Osteocyte (in vitro differentiated cells): Measurements from ENCODE around the gene NAXE. TPM values are rescaled to one million over a fixed set of nuclear protein-coding genes. Genes with fewer than 3 reads are reported as not detected.
"Not testable (repeated sequence)": the region's sequence is repeated elsewhere in the genome, so short reads cannot be mapped to it uniquely, and the experiment has no call there.

Experiments
- DNase-seq: peaks from one replicate; pipeline ENCODE4 v3.0.0; 2021; ENCODE audit warnings: mixed read lengths; ENCODE audit not compliant: unreplicated experiment; ENCODE audit errors: extremely low spot score
- H3K27ac Mint-ChIP-seq: one replicate; pipeline ENCODE4 v1.8.0; 2021; ENCODE audit warnings: mild to moderate bottlenecking, mixed read lengths; ENCODE audit not compliant: unreplicated experiment
- H3K27me3 Mint-ChIP-seq: one replicate; pipeline ENCODE4 v1.8.0; 2021; ENCODE audit warnings: mixed read lengths; ENCODE audit not compliant: unreplicated experiment
- H3K36me3 Mint-ChIP-seq: one replicate; pipeline ENCODE4 v1.8.0; 2021; ENCODE audit warnings: mixed read lengths; ENCODE audit not compliant: unreplicated experiment
- H3K4me1 Mint-ChIP-seq: one replicate; pipeline ENCODE4 v1.8.0; 2021; ENCODE audit warnings: mixed read lengths; ENCODE audit not compliant: unreplicated experiment
- H3K4me3 Mint-ChIP-seq: one replicate; pipeline ENCODE4 v1.8.0; 2021; ENCODE audit warnings: mild to moderate bottlenecking, moderate library complexity, mixed read lengths; ENCODE audit not compliant: unreplicated experiment
- H3K9me3 Mint-ChIP-seq: one replicate; pipeline ENCODE4 v1.8.0; 2021; ENCODE audit warnings: mixed read lengths; ENCODE audit not compliant: unreplicated experiment
- CTCF ChIP-seq: fragments of 200-600 bp; sonication (generic); IDR thresholded peaks from 2 replicates; pipeline ENCODE4 v1.5.0; 2021; ENCODE audit warnings: antibody characterized with exemption, mild to moderate bottlenecking, moderate library complexity
- total RNA-seq: library from RNA; stranded (reverse); gene quantifications from 2 replicates; pipeline ENCODE4 v1.2.1, GENCODE V29; 2021

The NAXE gene
- total RNA-seq, 1 donor from 2014 or later, result 59.2 TPM

- H3K27ac Mint-ChIP-seq, result no peak overlapping the region
- no peak for DNase-seq
- H3K9me3 Mint-ChIP-seq, result no peaks in the 10 kb centered on the region
- H3K36me3 Mint-ChIP-seq, result no peaks in the 10 kb centered on the region
- H3K27me3 Mint-ChIP-seq, result peaks cover 2% of the 10 kb centered on the region
- TF ChIP-seq CTCF, result peak; percentile 90
- peaks cover 2% of the 10 kb centered on the region for H3K4me1 Mint-ChIP-seq
- H3K4me3 Mint-ChIP-seq, result no peak overlapping the region
Observed at GRCh38 chr1:156583821-156584622, 7.6 kb upstream of the NAXE start.

DNA sequence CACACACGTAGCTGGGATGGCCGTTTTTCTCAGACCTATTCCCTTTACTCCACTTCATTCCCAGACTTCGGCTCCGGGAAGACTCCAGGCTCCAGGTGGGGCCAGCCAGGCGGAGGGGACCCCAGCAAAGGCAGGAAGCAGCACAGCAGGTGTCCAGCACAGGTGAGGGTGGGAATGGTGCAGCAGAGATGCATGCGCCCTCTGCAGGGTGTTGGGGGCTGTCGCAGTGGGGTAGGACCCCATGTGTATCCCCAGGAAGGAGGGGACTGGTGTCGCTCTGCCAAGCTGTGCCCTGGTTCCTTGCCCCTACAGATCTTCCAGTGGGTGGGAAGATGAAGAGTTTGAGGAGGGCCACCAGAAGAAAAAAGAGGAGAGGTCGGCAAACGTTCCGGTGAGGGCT, 6.8 kb upstream of the NAXE start:
- H3K27ac Mint-ChIP-seq, result no peak overlapping the region
- no peak for TF ChIP-seq CTCF
- no peak for DNase-seq
- no peak overlapping the region for H3K4me3 Mint-ChIP-seq
- H3K36me3 Mint-ChIP-seq, result no peaks in the 10 kb centered on the region
- H3K4me1 Mint-ChIP-seq, result peaks cover 2% of the 10 kb centered on the region
- peaks cover 2% of the 10 kb centered on the region for H3K27me3 Mint-ChIP-seq
- H3K9me3 Mint-ChIP-seq, result no peaks in the 10 kb centered on the region

GRCh38 chr1:156586323-156586722, 5.3 kb upstream of the NAXE start:
- peaks cover 5% of the 10 kb centered on the region for H3K4me1 Mint-ChIP-seq
- H3K9me3 Mint-ChIP-seq, result no peaks in the 10 kb centered on the region
- no peak for DNase-seq
- H3K27me3 Mint-ChIP-seq, result peaks cover 2% of the 10 kb centered on the region
- no peaks in the 10 kb centered on the region for H3K36me3 Mint-ChIP-seq
- no peak overlapping the region for H3K4me3 Mint-ChIP-seq
- no peak for TF ChIP-seq CTCF
- H3K27ac Mint-ChIP-seq, result no peak overlapping the region

DNA sequence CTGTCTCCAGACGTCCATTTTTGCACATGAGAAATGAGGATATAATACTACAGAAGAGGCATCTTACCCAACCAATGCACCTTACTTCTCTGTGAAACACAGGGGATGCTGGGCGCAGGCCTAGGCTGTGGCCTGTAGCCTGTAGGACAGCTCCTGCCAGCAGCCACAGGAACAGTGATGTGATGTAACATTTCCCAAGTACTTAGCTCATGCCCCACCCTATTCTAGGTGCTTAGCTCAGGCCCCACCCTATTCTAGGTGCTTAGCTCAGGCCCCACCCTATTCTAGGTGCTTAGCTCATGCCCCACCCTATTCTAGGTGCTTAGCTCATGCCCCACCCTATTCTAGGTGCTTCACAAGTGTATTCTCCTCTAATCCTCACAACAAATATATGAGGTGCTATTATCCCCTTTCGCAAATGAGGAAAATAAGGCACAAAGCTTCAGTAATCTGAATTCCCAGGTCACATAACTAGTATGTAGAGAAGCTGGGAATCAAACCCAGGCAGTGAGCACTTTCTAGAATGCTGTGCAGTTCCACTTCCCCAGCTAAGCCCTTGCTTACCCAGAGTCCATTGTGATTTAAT, 4.6 kb upstream of the NAXE start:
- H3K9me3 Mint-ChIP-seq, result no peaks in the 10 kb centered on the region
- H3K27ac Mint-ChIP-seq, result no peak overlapping the region
- no peaks in the 10 kb centered on the region for H3K36me3 Mint-ChIP-seq
- no peak for DNase-seq
- H3K4me1 Mint-ChIP-seq, result peaks cover 6% of the 10 kb centered on the region
- peaks cover 2% of the 10 kb centered on the region for H3K27me3 Mint-ChIP-seq
- H3K4me3 Mint-ChIP-seq, result no peak overlapping the region
- no peak for TF ChIP-seq CTCF

GRCh38 chr1:156587927-156588326, 3.6 kb upstream of the NAXE start:
- H3K9me3 Mint-ChIP-seq, H3K27me3 Mint-ChIP-seq, DNase-seq: not testable (repeated sequence)

More at GRCh38 chr1:156587927-156588326, 3.6 kb upstream of the NAXE start:
- H3K4me3 Mint-ChIP-seq, H3K36me3 Mint-ChIP-seq, H3K27ac Mint-ChIP-seq: not testable (repeated sequence)
- H3K4me1 Mint-ChIP-seq, result peaks cover 13% of the 10 kb centered on the region
